A549 (cell line): ENCODE data around the gene SFXN3.

Source experiments
- HMGXB4 ChIP-seq: fragments of 250-450 bp; sonication (Bioruptor Pico); IDR thresholded peaks from 2 replicates; pipeline ENCODE4 v1.5.0; 2021; ENCODE audit warnings: mild to moderate bottlenecking, moderate library complexity, borderline replicate concordance
- POLR2AphosphoS2 ChIP-seq: conservative IDR thresholded peaks from 2 replicates; pipeline ENCODE4 v1.6.1; 2012; ENCODE audit warnings: low read length, improper control_type of control experiment, inconsistent platforms

DNA sequence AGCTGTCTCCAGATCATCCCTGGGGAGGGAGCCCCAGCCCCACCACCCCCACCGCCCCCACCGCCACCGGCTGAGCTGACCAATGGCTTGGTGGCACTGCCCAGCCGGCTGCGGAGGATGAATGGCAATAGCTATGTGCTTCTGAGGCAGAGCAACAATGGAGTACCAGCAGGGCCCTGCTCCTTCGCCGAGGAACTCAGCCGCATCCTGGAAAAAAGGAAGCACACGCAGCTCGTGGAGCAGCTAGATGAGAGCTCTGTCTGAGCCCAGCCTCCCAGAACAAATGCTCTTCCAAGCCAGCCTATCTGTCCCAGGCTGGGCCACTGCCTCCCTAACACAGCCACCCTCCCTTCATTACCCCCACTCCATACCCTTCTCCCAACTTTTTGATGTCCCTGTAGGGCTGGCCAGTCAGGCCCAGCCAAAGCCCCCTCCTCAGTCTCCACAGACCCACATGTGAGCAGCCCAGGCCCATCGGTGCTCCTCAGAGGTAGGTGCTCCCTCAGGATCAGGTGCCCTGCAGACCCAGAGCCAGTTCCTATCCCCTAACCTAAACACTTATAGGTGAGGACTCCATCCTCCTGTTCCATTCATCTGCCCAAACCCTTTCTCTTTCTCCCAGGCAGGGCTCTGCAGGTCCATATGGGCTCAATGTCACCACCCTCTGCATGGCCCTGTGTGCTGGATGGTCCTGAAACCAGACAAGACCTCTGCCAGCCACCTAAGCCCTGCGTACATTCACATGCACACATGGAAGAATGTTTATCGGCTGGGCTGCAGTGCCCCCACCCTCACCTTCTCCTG, 47.0 kb upstream of the SFXN3 start:
- TF ChIP-seq POLR2AphosphoS2 (no peak), HMGXB4 (CRISPR knock-in tag) (no peak)
